Keratinocyte (primary cell): Measurements from ENCODE around the gene ACTR5. TPM values are rescaled to one million over a fixed set of nuclear protein-coding genes. Genes with fewer than 3 reads are reported as not detected.

Experiments used
- DNase-seq: peaks from one replicate; pipeline ENCODE4 v3.0.0-alpha.2; 2011; ENCODE audit warnings: low read depth, missing footprints, low spot score
- FAIRE-seq: peaks from 2 replicates; lab custom pipeline; 2011; peaks lifted over from hg19 to GRCh38; lab: Jason Lieb, UNC
- H2AFZ ChIP-seq: 2 replicates; pipeline ENCODE4 v1.6.0; 2012; ENCODE audit warnings: low read length, control low read depth, inconsistent platforms; ENCODE audit not compliant: control insufficient read depth
- H3K27ac ChIP-seq: 2 replicates; pipeline ENCODE4 v1.5.1; 2011; ENCODE audit warnings: low read length; ENCODE audit not compliant: control insufficient read depth, insufficient read depth
- H3K27me3 ChIP-seq: 3 replicates; pipeline ENCODE4 v1.6.0; 2011; ENCODE audit warnings: low read length; ENCODE audit not compliant: control insufficient read depth, insufficient read depth; ENCODE audit errors: extremely low read depth
- H3K36me3 ChIP-seq, 2 experiments: 2 replicates in 1 of 2; 3 replicates in 1 of 2; pipeline ENCODE4 v1.5.1; 2011; ENCODE audit warnings: low read length in 2 of 2, mild to moderate bottlenecking in 1 of 2; ENCODE audit not compliant: control insufficient read depth in 2 of 2, insufficient read depth in 2 of 2; ENCODE audit errors: extremely low read depth in 1 of 2
- H3K4me1 ChIP-seq: 3 replicates; pipeline ENCODE4 v1.5.1; 2011; ENCODE audit warnings: low read length; ENCODE audit not compliant: control insufficient read depth, insufficient read depth; ENCODE audit errors: extremely low read depth
- H3K4me2 ChIP-seq: 3 replicates; pipeline ENCODE4 v1.6.0; 2011; ENCODE audit warnings: low read depth, low read length; ENCODE audit not compliant: control insufficient read depth, insufficient read depth; ENCODE audit errors: extremely low read depth
- H3K4me3 ChIP-seq, 3 experiments: fragments of 200-600 bp in 1 of 3; sonication (generic) in 1 of 3; 2 replicates in 2 of 3; 3 replicates in 1 of 3; pipeline ENCODE4 v1.5.1; 2011 to 2016; ENCODE audit warnings: low read length in 3 of 3, mild to moderate bottlenecking in 3 of 3, control low read depth in 2 of 3, inconsistent platforms in 1 of 3, low read depth in 1 of 3, mixed read lengths in 1 of 3, mixed run types in 1 of 3, moderate library complexity in 1 of 3; ENCODE audit not compliant: control insufficient read depth in 2 of 3, insufficient read depth in 2 of 3; ENCODE audit errors: extremely low read depth in 1 of 3
- H3K79me2 ChIP-seq: 2 replicates; pipeline ENCODE4 v1.6.0; 2012; ENCODE audit warnings: low read length; ENCODE audit not compliant: control insufficient read depth, insufficient read depth
- H3K9ac ChIP-seq: 3 replicates; pipeline ENCODE4 v1.6.0; 2011; ENCODE audit warnings: low read length; ENCODE audit not compliant: control insufficient read depth, insufficient read depth; ENCODE audit errors: extremely low read depth
- H3K9me1 ChIP-seq: 3 replicates; pipeline ENCODE4 v1.6.0; 2011; ENCODE audit warnings: low read length; ENCODE audit not compliant: control insufficient read depth, insufficient read depth; ENCODE audit errors: extremely low read depth
- H3K9me3 ChIP-seq: 2 replicates; pipeline ENCODE4 v1.5.1; 2012; ENCODE audit warnings: low read depth, low read length; ENCODE audit not compliant: control insufficient read depth
- H4K20me1 ChIP-seq: 3 replicates; pipeline ENCODE4 v1.6.0; 2011; ENCODE audit warnings: low read length; ENCODE audit not compliant: control insufficient read depth, insufficient read depth; ENCODE audit errors: extremely low read depth
- EZH2 ChIP-seq: IDR thresholded peaks from one replicate; pipeline ENCODE4 v1.6.1; 2012; ENCODE audit warnings: inconsistent platforms, mild to moderate bottlenecking, low read length, moderate library complexity
- dilution Hi-C: fragments of 300-500 bp; cut with MboI; formaldehyde crosslinking; loops from one replicate; pipeline ENCODE4 v1.7.0; 2020; ENCODE audit warnings: low sequenced_read_pairs; ENCODE audit not compliant: extremely low pct_ligation_motif_present
- polyA plus RNA-seq, 5 experiments: library from polyadenylated mRNA; depleted of rRNA in 3 of 5; stranded (reverse) in 3 of 5; stranded (forward) in 1 of 5; unstranded in 1 of 5; fragments of >200 nt; gene quantifications; 1 replicate in 1 of 5; 2 replicates in 3 of 5; 3 replicates in 1 of 5; pipeline versions ENCODE4 v1.2.1 to v1.2.3, GENCODE V29; 2011 to 2012; ENCODE audit warnings: missing spikeins in 2 of 5, low read depth in 1 of 5, low replicate concordance in 1 of 5
- TF ChIP-seq, protein P1 (sequence below), 3 experiments: IDR thresholded peaks in 1 of 3; conservative IDR thresholded peaks in 1 of 3; optimal IDR thresholded peaks in 1 of 3; 2 replicates in 2 of 3; 3 replicates in 1 of 3; pipeline versions ENCODE3 to v1.5.1; 2011; ENCODE audit warnings: low read length in 3 of 3, mild to moderate bottlenecking in 3 of 3, moderate library complexity in 2 of 3, control low read depth in 1 of 3, inconsistent platforms in 1 of 3; ENCODE audit not compliant: insufficient read depth in 2 of 3; ENCODE audit errors: extremely low read depth in 1 of 3

The ACTR5 gene
- polyA plus RNA-seq, 1 donor (not counting 4 experiments of a cell fraction or from before 2014, with no cell fraction given): 9.7 TPM

DNA sequence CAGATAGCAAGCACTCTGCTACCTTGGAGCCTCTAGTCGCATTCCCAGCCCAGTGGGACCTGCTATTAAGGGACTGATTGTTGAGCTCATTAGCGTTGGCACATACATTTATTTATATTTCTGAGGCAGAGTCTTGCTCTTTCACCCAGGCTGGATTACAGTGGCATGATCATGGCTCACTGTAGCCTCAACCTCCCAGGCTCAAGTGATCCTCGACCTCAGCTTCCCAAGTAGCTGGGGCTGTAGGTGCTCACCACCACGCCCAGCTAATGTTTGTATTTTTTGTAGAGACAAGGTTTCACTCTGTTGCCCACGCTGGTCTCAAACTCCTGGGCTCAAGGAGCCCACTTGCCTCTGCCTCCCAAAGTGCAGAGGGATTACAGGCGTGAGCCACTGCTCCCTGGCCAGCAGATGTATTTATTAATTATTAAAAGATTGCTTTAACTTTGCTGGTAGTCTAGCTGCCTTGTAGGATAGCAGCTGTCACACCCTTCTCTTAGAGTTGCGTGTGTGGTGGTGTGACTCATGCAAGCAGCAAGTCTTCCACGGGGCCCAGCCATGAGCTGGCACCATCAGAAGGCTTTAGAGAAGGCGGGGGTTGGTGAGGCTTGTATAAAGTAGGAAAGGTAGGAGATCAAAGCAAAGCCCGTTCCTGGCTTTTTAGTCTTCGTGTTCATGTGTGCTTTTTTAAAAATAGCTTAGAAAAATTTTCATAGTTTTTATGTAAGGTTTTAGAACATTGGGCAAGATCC, 16.5 kb downstream of the ACTR5 start:
- peaks cover 18 to 26% of the 10 kb centered on the region in 2 experiments for H3K36me3 ChIP-seq
- peaks cover 14% of the 10 kb centered on the region for H3K4me1 ChIP-seq
- peaks cover 2% of the 10 kb centered on the region for H3K9me1 ChIP-seq
- H3K27me3 ChIP-seq: no peaks in the 10 kb centered on the region
- peak; percentile 80 for FAIRE-seq
- no peak for DNase-seq
- H3K27ac ChIP-seq: peak overlapping the region; percentile 64
- TF ChIP-seq, protein P1, sequence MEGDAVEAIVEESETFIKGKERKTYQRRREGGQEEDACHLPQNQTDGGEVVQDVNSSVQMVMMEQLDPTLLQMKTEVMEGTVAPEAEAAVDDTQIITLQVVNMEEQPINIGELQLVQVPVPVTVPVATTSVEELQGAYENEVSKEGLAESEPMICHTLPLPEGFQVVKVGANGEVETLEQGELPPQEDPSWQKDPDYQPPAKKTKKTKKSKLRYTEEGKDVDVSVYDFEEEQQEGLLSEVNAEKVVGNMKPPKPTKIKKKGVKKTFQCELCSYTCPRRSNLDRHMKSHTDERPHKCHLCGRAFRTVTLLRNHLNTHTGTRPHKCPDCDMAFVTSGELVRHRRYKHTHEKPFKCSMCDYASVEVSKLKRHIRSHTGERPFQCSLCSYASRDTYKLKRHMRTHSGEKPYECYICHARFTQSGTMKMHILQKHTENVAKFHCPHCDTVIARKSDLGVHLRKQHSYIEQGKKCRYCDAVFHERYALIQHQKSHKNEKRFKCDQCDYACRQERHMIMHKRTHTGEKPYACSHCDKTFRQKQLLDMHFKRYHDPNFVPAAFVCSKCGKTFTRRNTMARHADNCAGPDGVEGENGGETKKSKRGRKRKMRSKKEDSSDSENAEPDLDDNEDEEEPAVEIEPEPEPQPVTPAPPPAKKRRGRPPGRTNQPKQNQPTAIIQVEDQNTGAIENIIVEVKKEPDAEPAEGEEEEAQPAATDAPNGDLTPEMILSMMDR (optimal IDR thresholded peaks at IDR 0.05 in 1 of 3, IDR thresholded peaks at IDR 0.05 in 1 of 3, conservative IDR thresholded peaks at IDR 0.05 in 1 of 3; ENCODE audit: extremely low read depth in 1 of 3, insufficient read depth in 2 of 3, low read length in 3 of 3): no peak
- TF ChIP-seq EZH2: no peak
- peak overlapping the region; percentile 68 for H3K4me2 ChIP-seq
- H3K9ac ChIP-seq: peak overlapping the region; percentile 39
- dilution Hi-C loops: no loop called here
- H3K79me2 ChIP-seq: no peaks in the 10 kb centered on the region
- H3K9me3 ChIP-seq: no peaks in the 10 kb centered on the region
- H3K4me3 ChIP-seq: no peak overlapping the region
- H2AFZ ChIP-seq: no peak overlapping the region
- no peaks in the 10 kb centered on the region for H4K20me1 ChIP-seq

DNA sequence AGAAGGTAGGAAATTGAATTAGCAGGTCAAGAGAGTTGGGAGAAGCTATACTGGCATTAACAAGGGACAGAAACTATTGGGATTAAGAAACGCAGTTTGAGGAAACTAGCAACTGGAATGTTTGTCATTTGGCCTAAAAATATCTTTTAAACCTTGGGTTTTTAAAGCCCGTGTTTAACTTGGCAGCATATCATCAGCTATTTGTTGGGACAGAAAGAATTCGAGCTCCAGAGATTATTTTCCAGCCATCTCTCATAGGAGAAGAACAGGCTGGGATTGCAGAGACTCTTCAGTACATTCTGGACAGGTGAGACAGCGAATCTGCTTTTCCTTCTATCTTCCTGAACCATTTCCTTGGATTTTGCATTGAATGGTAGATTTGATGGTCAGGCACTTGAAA, 17.8 kb downstream of the ACTR5 start:
- DNase-seq (no peak), FAIRE-seq (peak; percentile 17)
- Histone ChIP-seq H3K27ac (no peak overlapping the region), H3K9ac (no peak overlapping the region), H4K20me1 (no peaks in the 10 kb centered on the region), H2AFZ (no peak overlapping the region), H3K79me2 (no peaks in the 10 kb centered on the region), H3K9me3 (no peaks in the 10 kb centered on the region), H3K4me1 (peaks cover 14% of the 10 kb centered on the region), H3K4me2 (no peak overlapping the region), H3K9me1 (peaks cover 2% of the 10 kb centered on the region), H3K27me3 (no peaks in the 10 kb centered on the region), H3K36me3 (peaks cover 17 to 28% of the 10 kb centered on the region in 2 experiments), H3K4me3 (no peak overlapping the region)
- no peak for TF ChIP-seq EZH2
- TF ChIP-seq, protein P1 (optimal IDR thresholded peaks at IDR 0.05 in 1 of 3, IDR thresholded peaks at IDR 0.05 in 1 of 3, conservative IDR thresholded peaks at IDR 0.05 in 1 of 3; ENCODE audit: extremely low read depth in 1 of 3, insufficient read depth in 2 of 3, low read length in 3 of 3): no peak
- dilution Hi-C loops: no loop called here
